Measurements from ENCODE around the gene YPEL5.

The YPEL5 gene

DNA sequence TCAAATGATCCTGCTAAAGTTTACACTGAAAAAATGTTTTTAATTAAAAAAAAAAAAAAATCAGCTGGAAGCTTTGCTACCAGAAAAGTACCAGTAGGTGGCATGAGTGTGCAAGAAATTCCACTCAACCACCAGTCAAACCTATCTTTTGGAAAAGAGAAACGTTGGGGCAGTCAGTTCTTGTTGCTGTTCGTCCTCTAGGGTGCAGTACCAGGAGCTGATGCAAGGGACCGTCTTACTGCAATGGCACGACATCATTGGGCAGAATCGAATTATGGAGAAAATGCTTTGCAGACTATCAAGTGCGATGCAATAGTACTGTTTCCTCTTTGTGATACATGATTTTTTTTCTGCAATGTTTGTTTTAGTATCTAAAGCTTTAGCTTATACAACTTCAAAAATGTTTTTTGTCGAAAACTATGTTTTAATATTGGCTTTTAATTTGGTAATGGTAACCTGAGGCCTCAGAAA lies 18.3 kb downstream of the YPEL5 start:
- H3K27ac Mint-ChIP-seq: no peak overlapping the region
- no peaks in the 10 kb centered on the region for H3K9me3 Mint-ChIP-seq
- no peak overlapping the region for H3K4me3 Mint-ChIP-seq
- no peaks in the 10 kb centered on the region for H3K27me3 Mint-ChIP-seq (ENCODE audit: low read depth)
- H3K36me3 Mint-ChIP-seq (ENCODE audit: low read depth): peaks cover 6% of the 10 kb centered on the region
- peaks cover 2% of the 10 kb centered on the region for H3K4me1 Mint-ChIP-seq (ENCODE audit: low read depth)

GRCh38 chr2:30165617-30166016 lies 18.8 kb downstream of the YPEL5 start:
- Mint-ChIP-seq H3K27ac (no peak overlapping the region), H3K9me3 (no peaks in the 10 kb centered on the region), H3K4me3 (no peak overlapping the region), H3K36me3 (ENCODE audit: low read depth) (peaks cover 2% of the 10 kb centered on the region), H3K4me1 (ENCODE audit: low read depth) (peaks cover 2% of the 10 kb centered on the region), H3K27me3 (ENCODE audit: low read depth) (no peaks in the 10 kb centered on the region)

DNA sequence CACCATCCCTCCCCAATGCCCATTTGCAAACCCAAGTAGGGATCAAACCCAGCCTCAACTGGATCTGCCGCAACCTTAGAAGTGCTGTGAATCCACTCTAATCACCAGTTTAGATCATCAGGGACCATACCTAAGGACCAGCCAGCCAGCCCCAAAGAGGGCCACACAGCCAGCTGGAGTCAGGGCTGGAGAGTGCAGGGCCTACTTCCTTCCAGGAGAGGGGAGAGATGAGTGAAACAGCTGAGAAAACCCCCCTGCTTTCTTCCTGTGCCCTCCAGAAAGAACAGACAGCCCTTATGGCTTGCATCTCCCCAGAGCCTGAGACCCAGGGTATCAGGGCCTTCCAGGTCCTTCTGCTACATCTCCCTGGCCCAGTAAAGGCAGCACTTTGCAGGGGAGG lies 25.8 kb downstream of the YPEL5 start:
- Mint-ChIP-seq H3K4me3 (no peak overlapping the region), H3K36me3 (ENCODE audit: low read depth) (no peaks in the 10 kb centered on the region), H3K27me3 (ENCODE audit: low read depth) (no peaks in the 10 kb centered on the region), H3K4me1 (ENCODE audit: low read depth) (no peaks in the 10 kb centered on the region), H3K27ac (no peak overlapping the region), H3K9me3 (no peaks in the 10 kb centered on the region)

- Mint-ChIP-seq H3K4me1 (ENCODE audit: low read depth) (peaks cover 2% of the 10 kb centered on the region), H3K9me3 (no peaks in the 10 kb centered on the region), H3K4me3 (no peak overlapping the region), H3K27me3 (ENCODE audit: low read depth) (no peaks in the 10 kb centered on the region), H3K36me3 (ENCODE audit: low read depth) (no peaks in the 10 kb centered on the region), H3K27ac (no peak overlapping the region)
Observed at GRCh38 chr2:30177440-30177839, 30.6 kb downstream of the YPEL5 start.

DNA sequence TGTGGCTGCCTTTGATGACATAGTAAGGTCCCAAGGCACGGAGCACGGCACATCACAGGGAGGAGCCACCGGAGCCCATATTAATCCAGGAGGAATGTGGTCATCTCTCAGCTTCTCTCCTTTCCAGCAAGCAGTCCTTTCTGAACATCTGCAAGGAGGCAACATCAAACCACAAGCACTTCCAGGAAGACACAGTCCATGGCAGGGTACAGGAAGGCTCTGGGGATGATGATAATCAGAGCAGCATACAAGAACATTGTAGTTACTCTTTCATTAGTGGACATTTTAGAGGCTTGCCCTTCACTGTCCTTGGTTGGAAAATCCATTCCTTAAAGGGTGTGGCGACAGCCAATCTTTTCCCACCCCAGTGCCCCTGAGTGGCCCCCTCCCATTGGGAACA lies 31.1 kb downstream of the YPEL5 start:
- Mint-ChIP-seq H3K36me3 (ENCODE audit: low read depth) (no peaks in the 10 kb centered on the region), H3K27ac (no peak overlapping the region), H3K4me1 (ENCODE audit: low read depth) (peaks cover 2% of the 10 kb centered on the region), H3K9me3 (no peaks in the 10 kb centered on the region), H3K27me3 (ENCODE audit: low read depth) (no peaks in the 10 kb centered on the region), H3K4me3 (no peak overlapping the region)

- Mint-ChIP-seq H3K4me1 (ENCODE audit: low read depth) (peaks cover 2% of the 10 kb centered on the region), H3K36me3 (ENCODE audit: low read depth) (no peaks in the 10 kb centered on the region), H3K27me3 (ENCODE audit: low read depth) (no peaks in the 10 kb centered on the region), H3K27ac (no peak overlapping the region), H3K9me3 (no peaks in the 10 kb centered on the region), H3K4me3 (no peak overlapping the region)
Observed at GRCh38 chr2:30178618-30179434, 32.0 kb downstream of the YPEL5 start.

DNA sequence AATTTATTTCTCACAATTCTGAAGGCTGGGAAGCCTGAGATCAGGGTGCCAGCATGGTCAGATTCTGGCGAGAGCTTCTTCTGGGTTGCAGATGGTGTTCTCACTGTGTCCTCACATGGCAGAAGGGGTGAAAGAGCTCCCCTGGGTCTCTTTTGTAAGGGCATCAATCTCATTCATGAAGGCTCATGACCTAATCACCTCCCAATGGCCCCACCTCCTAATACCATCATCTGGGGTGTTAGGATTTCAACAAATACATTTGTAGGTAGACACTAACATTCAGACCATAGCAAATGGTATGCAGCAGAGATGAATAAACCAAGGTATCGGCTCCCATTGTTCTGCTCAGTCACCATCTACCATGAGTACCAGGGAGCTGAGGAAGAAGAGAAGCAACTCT lies 32.7 kb downstream of the YPEL5 start:
- Mint-ChIP-seq H3K4me3 (no peak overlapping the region), H3K36me3 (ENCODE audit: low read depth) (no peaks in the 10 kb centered on the region)

GRCh38 chr2:30180226-30180625 lies 33.4 kb downstream of the YPEL5 start:
- H3K36me3 Mint-ChIP-seq (ENCODE audit: low read depth): no peaks in the 10 kb centered on the region
- H3K4me3 Mint-ChIP-seq: no peak overlapping the region
- no peaks in the 10 kb centered on the region for H3K27me3 Mint-ChIP-seq (ENCODE audit: low read depth)
- H3K4me1 Mint-ChIP-seq (ENCODE audit: low read depth): peaks cover 2% of the 10 kb centered on the region
- H3K9me3 Mint-ChIP-seq: no peaks in the 10 kb centered on the region
- H3K27ac Mint-ChIP-seq: no peak overlapping the region

More for the DNA sequence above, 32.7 kb downstream of the YPEL5 start:
- H3K4me1 Mint-ChIP-seq (ENCODE audit: low read depth): peaks cover 2% of the 10 kb centered on the region
- H3K9me3 Mint-ChIP-seq: no peaks in the 10 kb centered on the region
- no peaks in the 10 kb centered on the region for H3K27me3 Mint-ChIP-seq (ENCODE audit: low read depth)
- H3K27ac Mint-ChIP-seq: no peak overlapping the region

DNA sequence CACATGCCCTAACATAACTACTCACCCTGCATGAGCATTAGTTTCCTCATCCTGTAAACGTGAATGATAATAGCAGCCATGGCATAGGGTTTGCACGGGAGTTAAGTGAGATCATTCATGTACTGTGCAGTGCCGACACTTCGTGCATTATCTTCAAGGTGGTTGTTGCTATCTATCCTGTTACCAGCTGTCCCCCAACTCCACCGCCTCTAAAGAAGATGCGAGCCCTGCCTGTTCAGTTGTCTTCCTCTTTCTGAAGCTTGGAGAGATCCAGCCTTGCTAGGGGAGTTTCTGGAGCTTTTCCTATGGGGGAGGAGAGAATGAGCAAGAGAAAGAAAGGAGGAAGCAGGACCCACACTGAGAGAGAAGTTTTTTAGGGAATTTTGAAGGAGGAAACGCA lies 34.4 kb downstream of the YPEL5 start:
- H3K9me3 Mint-ChIP-seq: no peaks in the 10 kb centered on the region
- H3K27ac Mint-ChIP-seq: no peak overlapping the region
- H3K27me3 Mint-ChIP-seq (ENCODE audit: low read depth): no peaks in the 10 kb centered on the region
- H3K4me1 Mint-ChIP-seq (ENCODE audit: low read depth): peaks cover 2% of the 10 kb centered on the region
- H3K36me3 Mint-ChIP-seq (ENCODE audit: low read depth): no peaks in the 10 kb centered on the region
- no peak overlapping the region for H3K4me3 Mint-ChIP-seq

DNA sequence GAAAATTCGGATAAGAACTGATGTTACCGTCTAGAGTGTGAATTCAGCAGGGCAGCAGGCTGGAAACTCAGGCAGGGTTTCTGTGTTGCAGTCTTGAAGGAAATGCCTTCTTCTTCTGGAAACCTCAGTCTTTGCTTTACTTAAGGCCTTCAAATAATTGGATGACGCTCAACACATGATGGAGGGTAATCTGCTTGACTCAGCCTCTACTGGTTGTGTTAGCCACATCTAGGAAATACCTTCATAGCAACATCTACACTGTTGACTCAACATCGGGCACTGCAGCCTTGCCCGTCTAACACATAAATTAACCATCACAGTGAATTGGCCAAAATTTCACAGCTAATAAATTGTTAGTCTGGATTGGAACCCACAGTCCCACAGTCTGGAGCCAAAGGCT lies 37.2 kb downstream of the YPEL5 start:
- Mint-ChIP-seq H3K4me3 (no peak overlapping the region), H3K27me3 (ENCODE audit: low read depth) (no peaks in the 10 kb centered on the region), H3K36me3 (ENCODE audit: low read depth) (no peaks in the 10 kb centered on the region), H3K9me3 (no peaks in the 10 kb centered on the region), H3K4me1 (ENCODE audit: low read depth) (no peaks in the 10 kb centered on the region), H3K27ac (no peak overlapping the region)

DNA sequence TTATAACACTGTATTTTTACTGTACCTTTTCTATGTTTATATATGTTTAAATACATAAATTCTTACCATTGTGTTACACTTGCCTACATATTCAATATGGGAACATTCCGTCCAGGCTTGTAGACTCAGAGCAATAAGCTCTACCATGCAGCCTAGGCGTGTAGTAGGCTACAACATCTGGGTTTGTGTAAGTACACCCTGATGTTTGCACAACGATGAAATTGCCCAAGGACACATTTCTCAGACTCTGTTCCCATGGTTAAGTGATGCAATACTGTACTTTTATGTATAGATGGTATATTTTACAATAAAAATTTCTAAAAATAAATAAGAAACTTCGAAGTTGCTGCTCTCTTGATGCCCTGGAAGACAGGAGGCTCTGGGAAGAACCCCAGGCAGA lies 38.4 kb downstream of the YPEL5 start:
- H3K4me1 Mint-ChIP-seq (ENCODE audit: low read depth): no peaks in the 10 kb centered on the region
- no peaks in the 10 kb centered on the region for H3K36me3 Mint-ChIP-seq (ENCODE audit: low read depth)
- no peaks in the 10 kb centered on the region for H3K27me3 Mint-ChIP-seq (ENCODE audit: low read depth)
- H3K27ac Mint-ChIP-seq: no peak overlapping the region
- no peak overlapping the region for H3K4me3 Mint-ChIP-seq
- H3K9me3 Mint-ChIP-seq: no peaks in the 10 kb centered on the region

DNA sequence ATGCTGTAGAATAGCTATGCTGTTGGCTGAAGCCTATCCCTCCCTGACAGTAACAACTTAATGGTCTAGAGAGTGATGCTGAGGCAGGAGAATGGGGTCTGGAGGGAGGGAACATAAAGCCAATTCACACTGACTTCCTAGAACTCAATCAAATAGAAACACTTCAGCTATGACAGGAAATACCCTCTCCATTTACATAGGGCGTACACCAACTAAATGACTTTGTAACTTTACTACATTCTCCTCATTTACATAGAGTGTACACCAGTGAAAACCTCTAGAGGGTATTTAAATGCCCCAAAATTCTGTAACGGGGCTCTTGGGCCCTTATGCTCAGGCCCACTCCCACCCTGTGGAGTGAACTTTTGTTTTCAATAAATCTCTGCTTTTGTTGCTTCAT lies 41.5 kb downstream of the YPEL5 start:
- H3K4me3 Mint-ChIP-seq: no peak overlapping the region
- no peaks in the 10 kb centered on the region for H3K36me3 Mint-ChIP-seq (ENCODE audit: low read depth)
- H3K27me3 Mint-ChIP-seq (ENCODE audit: low read depth): no peaks in the 10 kb centered on the region
- no peaks in the 10 kb centered on the region for H3K9me3 Mint-ChIP-seq
- H3K27ac Mint-ChIP-seq: no peak overlapping the region
- H3K4me1 Mint-ChIP-seq (ENCODE audit: low read depth): no peaks in the 10 kb centered on the region

- no peaks in the 10 kb centered on the region for H3K27me3 Mint-ChIP-seq (ENCODE audit: low read depth)
- H3K27ac Mint-ChIP-seq: no peak overlapping the region
- no peaks in the 10 kb centered on the region for H3K36me3 Mint-ChIP-seq (ENCODE audit: low read depth)
- H3K4me1 Mint-ChIP-seq (ENCODE audit: low read depth): no peaks in the 10 kb centered on the region
- no peaks in the 10 kb centered on the region for H3K9me3 Mint-ChIP-seq
- H3K4me3 Mint-ChIP-seq: no peak overlapping the region
Observed at GRCh38 chr2:30190637-30191036, 43.8 kb downstream of the YPEL5 start.

DNA sequence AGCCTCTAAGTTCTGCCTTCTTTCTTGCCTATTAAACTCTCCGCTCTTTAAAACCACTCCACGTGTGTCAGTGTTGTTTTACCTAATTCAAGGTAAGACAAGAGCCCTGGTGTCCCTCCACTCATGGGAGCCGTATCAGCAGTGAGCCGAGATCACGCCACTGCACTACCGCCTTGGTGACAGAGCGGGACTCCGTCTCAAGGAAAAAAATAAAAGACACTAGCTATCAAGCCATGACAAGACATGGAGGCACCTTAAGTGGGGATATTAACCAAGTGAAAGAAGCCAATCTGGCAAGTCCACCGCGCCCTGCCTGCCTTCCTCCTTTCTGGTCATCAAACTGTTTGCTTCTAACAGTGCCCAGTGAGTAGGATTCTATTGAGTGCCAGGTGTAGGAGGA lies 44.3 kb downstream of the YPEL5 start:
- Mint-ChIP-seq H3K36me3 (ENCODE audit: low read depth) (no peaks in the 10 kb centered on the region), H3K4me3 (no peak overlapping the region), H3K9me3 (no peaks in the 10 kb centered on the region), H3K4me1 (ENCODE audit: low read depth) (no peaks in the 10 kb centered on the region), H3K27ac (no peak overlapping the region), H3K27me3 (ENCODE audit: low read depth) (no peaks in the 10 kb centered on the region)

DNA sequence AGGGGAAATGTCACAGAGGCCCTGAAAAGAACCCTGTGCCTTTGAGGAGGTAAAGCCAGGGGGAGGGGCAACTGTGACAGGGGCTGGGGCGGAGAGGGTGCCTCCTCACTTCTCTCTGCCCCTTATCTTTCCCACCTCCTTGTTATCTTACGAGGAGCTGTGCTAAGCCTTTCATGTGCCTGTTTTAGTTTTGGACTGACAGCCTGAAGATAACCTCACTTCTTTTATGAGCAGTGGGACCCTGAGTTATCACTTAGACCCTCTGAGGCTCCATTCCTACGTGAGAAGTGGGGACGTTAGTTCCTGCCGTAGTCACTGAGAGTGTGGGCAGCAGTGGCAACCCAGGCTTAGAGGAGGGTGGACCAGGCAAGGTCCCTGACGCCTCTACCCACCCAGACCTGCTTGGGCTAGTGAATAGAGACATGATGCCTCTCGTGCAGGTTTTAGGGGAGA lies 45.0 kb downstream of the YPEL5 start:
- no peaks in the 10 kb centered on the region for H3K9me3 Mint-ChIP-seq
- H3K4me1 Mint-ChIP-seq (ENCODE audit: low read depth): no peaks in the 10 kb centered on the region
- H3K36me3 Mint-ChIP-seq (ENCODE audit: low read depth): no peaks in the 10 kb centered on the region
- no peak overlapping the region for H3K27ac Mint-ChIP-seq
- H3K27me3 Mint-ChIP-seq (ENCODE audit: low read depth): no peaks in the 10 kb centered on the region
- H3K4me3 Mint-ChIP-seq: no peak overlapping the region
